Measurements from ENCODE around the gene TSPAN32. TPM values are rescaled to one million over a fixed set of nuclear protein-coding genes. Genes with fewer than 3 reads are reported as not detected.

TSPAN32 gene
- total and polyA plus RNA-seq, 2 donors (not counting 3 experiments of a cell fraction or from before 2014, with no cell fraction given) = not detected

DNA sequence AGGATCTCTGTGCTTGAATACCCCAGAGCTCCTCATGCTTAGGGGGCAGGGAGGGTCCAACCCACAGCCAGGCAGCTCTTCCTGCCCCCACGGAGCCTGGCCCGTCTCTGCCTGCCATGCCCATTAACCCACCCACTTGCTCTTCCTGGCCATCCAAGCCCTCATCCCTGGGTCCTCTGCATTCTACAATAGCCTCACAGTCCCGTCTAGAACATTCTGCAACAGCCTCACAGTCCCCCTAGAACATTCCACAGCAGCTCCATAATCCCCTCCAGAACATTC, 15.1 kb downstream of the TSPAN32 start:
- Histone ChIP-seq H3K4me2 (ENCODE audit: insufficient read depth, low read length) (no peak overlapping the region), H4K20me1 (replicated peaks; ENCODE audit: control insufficient read depth, extremely low read depth, insufficient read depth, low read length) (no peaks in the 10 kb centered on the region), H3K9me1 (replicated peaks; ENCODE audit: control insufficient read depth, extremely low read depth, insufficient read depth, low read length) (no peaks in the 10 kb centered on the region), H3K9me3 (replicated peaks; ENCODE audit: control insufficient read depth, insufficient read depth, low read length) (no peaks in the 10 kb centered on the region), H3K27ac (ENCODE audit: insufficient read depth, low read depth, low read length) (no peak overlapping the region), H3K79me2 (ENCODE audit: control insufficient read depth, insufficient read depth, low read length) (no peaks in the 10 kb centered on the region), H3K9ac (replicated peaks; ENCODE audit: extremely low read depth, insufficient read depth, low read length) (no peak overlapping the region), H3K4me1 (ENCODE audit: control insufficient read depth, extremely low read depth, insufficient read depth, low read length) (no peaks in the 10 kb centered on the region), H3K27me3 (ENCODE audit: control insufficient read depth in 2 of 2, insufficient read depth in 2 of 2, low read length in 2 of 2) (no peaks in the 10 kb centered on the region), H3K36me3 (ENCODE audit: control insufficient read depth in 2 of 2, extremely low read depth in 1 of 2, insufficient read depth in 2 of 2, low read length in 2 of 2) (no peaks in the 10 kb centered on the region), H3K4me3 (replicated peaks in 1 of 3; ENCODE audit: insufficient read depth in 1 of 3, low read depth in 1 of 3, low read length in 3 of 3) (no peak overlapping the region), H2AFZ (ENCODE audit: low read depth, low read length) (no peak overlapping the region)
- intact Hi-C loops (cut with micrococcal nuclease) = no loop called here
- FAIRE-seq (no peak), DNase-seq (ENCODE audit: low read depth, low spot score) (no peak)
- TF ChIP-seq POLR2AphosphoS5 (IDR thresholded peaks at IDR 0.05; ENCODE audit: insufficient read depth, low read depth, low read length) (no peak), POLR2A (IDR thresholded peaks at IDR 0.05; ENCODE audit: low read depth, low read length) (no peak), EZH2 (IDR thresholded peaks at IDR 0.05; ENCODE audit: borderline replicate concordance, low read depth, low read length, severe bottlenecking) (no peak), GATA2 (IDR thresholded peaks at IDR 0.05; ENCODE audit: insufficient read depth, insufficient read length, low read depth, low read length) (no peak), FOS (IDR thresholded peaks at IDR 0.05; ENCODE audit: borderline replicate concordance, insufficient read depth, low read length) (no peak), MYC (IDR thresholded peaks at IDR 0.05; ENCODE audit: low read depth, low read length) (no peak), JUN (IDR thresholded peaks at IDR 0.05; ENCODE audit: borderline replicate concordance, insufficient read depth, insufficient read length, low read depth) (no peak)
- TF ChIP-seq, protein P1, sequence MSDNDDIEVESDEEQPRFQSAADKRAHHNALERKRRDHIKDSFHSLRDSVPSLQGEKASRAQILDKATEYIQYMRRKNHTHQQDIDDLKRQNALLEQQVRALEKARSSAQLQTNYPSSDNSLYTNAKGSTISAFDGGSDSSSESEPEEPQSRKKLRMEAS (IDR thresholded peaks at IDR 0.05; ENCODE audit: insufficient read depth, insufficient read length) = no peak
- TF ChIP-seq, protein P2, sequence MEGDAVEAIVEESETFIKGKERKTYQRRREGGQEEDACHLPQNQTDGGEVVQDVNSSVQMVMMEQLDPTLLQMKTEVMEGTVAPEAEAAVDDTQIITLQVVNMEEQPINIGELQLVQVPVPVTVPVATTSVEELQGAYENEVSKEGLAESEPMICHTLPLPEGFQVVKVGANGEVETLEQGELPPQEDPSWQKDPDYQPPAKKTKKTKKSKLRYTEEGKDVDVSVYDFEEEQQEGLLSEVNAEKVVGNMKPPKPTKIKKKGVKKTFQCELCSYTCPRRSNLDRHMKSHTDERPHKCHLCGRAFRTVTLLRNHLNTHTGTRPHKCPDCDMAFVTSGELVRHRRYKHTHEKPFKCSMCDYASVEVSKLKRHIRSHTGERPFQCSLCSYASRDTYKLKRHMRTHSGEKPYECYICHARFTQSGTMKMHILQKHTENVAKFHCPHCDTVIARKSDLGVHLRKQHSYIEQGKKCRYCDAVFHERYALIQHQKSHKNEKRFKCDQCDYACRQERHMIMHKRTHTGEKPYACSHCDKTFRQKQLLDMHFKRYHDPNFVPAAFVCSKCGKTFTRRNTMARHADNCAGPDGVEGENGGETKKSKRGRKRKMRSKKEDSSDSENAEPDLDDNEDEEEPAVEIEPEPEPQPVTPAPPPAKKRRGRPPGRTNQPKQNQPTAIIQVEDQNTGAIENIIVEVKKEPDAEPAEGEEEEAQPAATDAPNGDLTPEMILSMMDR (IDR thresholded peaks at IDR 0.05; ENCODE audit: extremely low read depth in 1 of 2, insufficient read depth in 1 of 2, low read depth in 1 of 2, low read length in 2 of 2) = no peak
- dilution Hi-C loops (cut with MboI; ENCODE audit: extremely low pct_ligation_motif_present, low sequenced_read_pairs) = no loop called here
- no TSS peak for BruUV-seq (replicated peaks)
- POLR2A ChIA-PET = no interaction called here
- CTCF ChIA-PET = interaction anchor here (0.6 to 1.1 kb wide), 3 partner anchors 11 to 103 kb away, joined by 3 to 5 read pairs (median 3); no protein-coding TSS in a partner anchor

Data from endothelial cell of umbilical vein (primary cell).